Peyer's patch (tissue), 4 donors: ENCODE results near the gene OTUD6A. TPM values are rescaled to one million over a fixed set of nuclear protein-coding genes. Genes with fewer than 3 reads are reported as not detected.

Experiments used
- DNase-seq, 3 donors: peaks; one replicate each; pipeline ENCODE4 v3.0.0-alpha.2; 2017 to 2019
- H3K27ac ChIP-seq, 4 donors: fragments of 200-600 bp; sonication (generic); one replicate each; pipeline ENCODE4 v1.5.1; 2016 to 2019
- H3K27me3 ChIP-seq, 2 donors: fragments of 200-600 bp; sonication (generic); one replicate each; pipeline ENCODE4 v1.5.1; 2019
- H3K36me3 ChIP-seq, 3 donors: fragments of 200-600 bp; sonication (generic); one replicate each; pipeline ENCODE4 v1.5.1; 2016 to 2019
- H3K4me1 ChIP-seq, 4 donors: fragments of 200-600 bp; sonication (generic); one replicate each; pipeline ENCODE4 v1.5.1; 2016 to 2019
- H3K4me3 ChIP-seq, 4 donors: fragments of 200-600 bp; sonication (generic); 1 replicate in 3 of 4; 2 replicates in 1 of 4; pipeline ENCODE4 v1.5.1; 2016 to 2019; ENCODE audit warnings: mild to moderate bottlenecking in 1 of 4
- H3K9me3 ChIP-seq, 4 donors: fragments of 200-600 bp; sonication (generic); one replicate each; pipeline ENCODE4 v1.5.1; 2016 to 2019; ENCODE audit warnings: mild to moderate bottlenecking in 1 of 4
- CTCF ChIP-seq, 6 experiments: fragments of 450-650 bp in 4 of 6; fragments of 200-600 bp in 2 of 6; sonication (generic) in 1 of 6; IDR thresholded peaks; one replicate each; pipeline ENCODE4 v1.5.1; 2017 to 2019; ENCODE audit warnings: antibody characterized with exemption in 6 of 6, mild to moderate bottlenecking in 3 of 6, moderate library complexity in 1 of 6
- POLR2A ChIP-seq, 2 donors: fragments of 450-650 bp; IDR thresholded peaks; one replicate each; pipeline ENCODE4 v1.5.1; 2017; ENCODE audit warnings: antibody characterized with exemption in 2 of 2, mild to moderate bottlenecking in 2 of 2, moderate library complexity in 2 of 2
- total RNA-seq, 4 donors: library from RNA; depleted of rRNA; stranded (reverse); fragments of >200 nt; gene quantifications; one replicate each; pipeline ENCODE4 v1.1.0, GENCODE V29; 2016

The OTUD6A gene, protein sequence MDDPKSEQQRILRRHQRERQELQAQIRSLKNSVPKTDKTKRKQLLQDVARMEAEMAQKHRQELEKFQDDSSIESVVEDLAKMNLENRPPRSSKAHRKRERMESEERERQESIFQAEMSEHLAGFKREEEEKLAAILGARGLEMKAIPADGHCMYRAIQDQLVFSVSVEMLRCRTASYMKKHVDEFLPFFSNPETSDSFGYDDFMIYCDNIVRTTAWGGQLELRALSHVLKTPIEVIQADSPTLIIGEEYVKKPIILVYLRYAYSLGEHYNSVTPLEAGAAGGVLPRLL
- total RNA-seq: not detected

GRCh38 chrX:70062076-70062475, at the start of gene OTUD6A:
Gene OTUD6A (plus strand): TSS chrX:70062457. CDS start chrX:70062525, 68 bp downstream.
- H3K4me1 ChIP-seq: no peaks in the 10 kb centered on the region
- H3K9me3 ChIP-seq: no peaks in the 10 kb centered on the region
- H3K27me3 ChIP-seq: no peaks in the 10 kb centered on the region
- no peak within 1 kb of the TSS for H3K27ac ChIP-seq
- no peaks in the 10 kb centered on the region for H3K36me3 ChIP-seq
- TF ChIP-seq CTCF (IDR thresholded peaks at IDR 0.05): no peak
- no peak for TF ChIP-seq POLR2A (IDR thresholded peaks at IDR 0.05)
- H3K4me3 ChIP-seq: no peak within 1 kb of the TSS
- DNase-seq: no peak

DNA sequence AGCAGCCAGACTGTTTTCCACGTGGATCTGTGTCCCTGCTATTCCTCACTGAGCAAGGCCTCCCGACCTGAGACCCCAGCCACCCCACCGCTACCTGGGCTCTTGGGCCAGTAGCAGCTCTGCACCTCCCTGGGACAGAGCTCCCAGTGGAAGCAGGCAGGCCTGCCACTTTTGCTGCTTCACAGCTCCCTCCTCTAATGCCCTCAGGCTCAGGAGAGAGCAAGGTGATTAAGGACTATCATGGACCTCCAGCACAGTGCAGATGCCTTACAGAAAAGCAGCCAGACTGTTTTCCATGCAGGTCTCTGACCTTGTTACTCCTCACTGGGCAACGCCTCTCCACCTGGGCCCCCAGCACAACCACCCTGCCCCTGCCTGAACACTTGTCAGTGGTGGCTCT, 49.5 kb upstream of the OTUD6A start:
- Histone ChIP-seq H3K4me1 (no peaks in the 10 kb centered on the region), H3K9me3 (no peaks in the 10 kb centered on the region), H3K27ac (no peak overlapping the region), H3K27me3 (no peaks in the 10 kb centered on the region), H3K36me3 (no peaks in the 10 kb centered on the region), H3K4me3 (no peak overlapping the region)
- TF ChIP-seq POLR2A (IDR thresholded peaks at IDR 0.05): no peak
- no peak for DNase-seq

GRCh38 chrX:70013466-70014381, 48.5 kb upstream of the OTUD6A start:
- no peak for DNase-seq
- H3K9me3 ChIP-seq: no peaks in the 10 kb centered on the region
- H3K27ac ChIP-seq: no peak overlapping the region
- no peaks in the 10 kb centered on the region for H3K36me3 ChIP-seq
- H3K4me3 ChIP-seq: no peak overlapping the region
- TF ChIP-seq CTCF (IDR thresholded peaks at IDR 0.05) (no peak), POLR2A (IDR thresholded peaks at IDR 0.05) (no peak)
- no peaks in the 10 kb centered on the region for H3K27me3 ChIP-seq
- H3K4me1 ChIP-seq: no peaks in the 10 kb centered on the region

GRCh38 chrX:70016513-70016912, 45.7 kb upstream of the OTUD6A start:
- DNase-seq: no peak
- no peaks in the 10 kb centered on the region for H3K36me3 ChIP-seq
- no peak overlapping the region for H3K27ac ChIP-seq
- no peak overlapping the region for H3K4me3 ChIP-seq
- no peaks in the 10 kb centered on the region for H3K4me1 ChIP-seq
- no peaks in the 10 kb centered on the region for H3K9me3 ChIP-seq
- no peak for TF ChIP-seq CTCF (IDR thresholded peaks at IDR 0.05)
- no peak for TF ChIP-seq POLR2A (IDR thresholded peaks at IDR 0.05)
- H3K27me3 ChIP-seq: no peaks in the 10 kb centered on the region

GRCh38 chrX:70022616-70023015, 39.6 kb upstream of the OTUD6A start:
- no peaks in the 10 kb centered on the region for H3K36me3 ChIP-seq
- no peaks in the 10 kb centered on the region for H3K4me1 ChIP-seq
- DNase-seq: no peak
- no peak for TF ChIP-seq POLR2A (IDR thresholded peaks at IDR 0.05)
- H3K4me3 ChIP-seq: no peak overlapping the region
- H3K27ac ChIP-seq: no peak overlapping the region
- H3K27me3 ChIP-seq: no peaks in the 10 kb centered on the region
- no peaks in the 10 kb centered on the region for H3K9me3 ChIP-seq

GRCh38 chrX:70025464-70025863, 36.8 kb upstream of the OTUD6A start:
- no peaks in the 10 kb centered on the region for H3K27me3 ChIP-seq
- H3K36me3 ChIP-seq: no peaks in the 10 kb centered on the region
- no peak overlapping the region for H3K27ac ChIP-seq
- no peaks in the 10 kb centered on the region for H3K9me3 ChIP-seq
- no peak overlapping the region for H3K4me3 ChIP-seq
- no peak for TF ChIP-seq CTCF (IDR thresholded peaks at IDR 0.05)
- no peak for TF ChIP-seq POLR2A (IDR thresholded peaks at IDR 0.05)
- DNase-seq: no peak
- no peaks in the 10 kb centered on the region for H3K4me1 ChIP-seq
